ENCODE results near the gene NLRP12. TPM values are rescaled to one million over a fixed set of nuclear protein-coding genes. Genes with fewer than 3 reads are reported as not detected.
A peak's percentile ranks its signal among the peaks of the same experiment; 100 is the strongest.

NLRP12 gene
- polyA plus RNA-seq, 2 of the 4 experiments (the other 2 are of a cell fraction): 0.03 TPM

DNA sequence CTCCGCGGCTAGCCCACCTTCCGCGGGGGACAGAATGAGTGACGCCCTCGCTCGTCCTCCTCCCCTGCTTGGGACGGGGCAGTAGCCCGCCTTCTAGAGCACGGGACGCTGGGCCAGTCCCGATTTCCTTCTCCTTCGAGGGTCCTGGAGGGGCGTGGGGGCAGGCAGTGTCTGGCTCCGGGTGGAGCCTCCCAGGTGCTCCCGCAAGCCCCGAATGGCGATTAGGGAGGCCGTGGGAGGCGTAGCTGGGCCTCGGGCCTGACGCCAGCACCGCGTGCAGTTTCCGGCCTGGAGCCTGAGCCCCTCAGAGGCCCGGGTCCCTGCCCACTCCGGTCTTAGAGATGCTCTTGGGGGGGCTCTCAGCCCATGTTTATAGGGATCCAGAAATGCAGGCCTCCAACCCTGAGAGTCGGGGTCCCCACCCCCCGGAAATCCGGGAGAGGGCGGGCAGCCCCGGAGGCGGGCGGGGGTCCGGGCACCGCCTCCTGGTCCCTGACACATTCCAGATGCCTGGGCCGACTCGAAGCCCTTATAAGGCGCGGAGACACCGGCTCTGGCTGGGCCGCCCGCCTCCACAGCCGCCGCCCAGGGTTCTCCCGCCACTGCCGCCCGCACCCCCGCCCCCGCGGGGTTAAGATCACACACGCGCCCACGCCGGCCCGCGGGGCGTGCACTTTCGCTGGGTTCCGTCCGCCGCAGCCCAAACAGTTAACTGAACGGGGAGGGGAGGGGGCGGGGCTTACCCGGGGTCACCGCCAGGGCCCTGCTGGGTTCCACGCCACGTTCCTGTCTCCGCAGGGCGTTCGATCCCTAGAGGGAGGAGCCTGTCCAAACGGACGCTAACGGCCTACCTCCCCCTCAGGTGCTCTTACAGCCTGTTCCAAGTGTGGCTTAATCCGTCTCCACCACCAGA lies 45.0 kb upstream of the NLRP12 start (continued):
- TF ChIP-seq RARB (CRISPR knock-in tag; IDR thresholded peaks at IDR 0.05) (peak; percentile 86), EHF (CRISPR knock-in tag; IDR thresholded peaks at IDR 0.05) (peak; percentile 71), HOXB13 (CRISPR knock-in tag; IDR thresholded peaks at IDR 0.05; ENCODE audit: low read depth) (peak; percentile 32), BHLHE40 (IDR thresholded peaks at IDR 0.05; ENCODE audit: low read depth, low read length) (0 out of 2 replicates have a peak, but pooled peaks have one; percentile 7), HOXA7 (CRISPR knock-in tag; IDR thresholded peaks at IDR 0.05) (peak; percentile 91), TP53 (CRISPR knock-in tag; IDR thresholded peaks at IDR 0.05) (peak; percentile 98), KDM5A (IDR thresholded peaks at IDR 0.05) (no peak), POLR2AphosphoS2 (conservative IDR thresholded peaks at IDR 0.05; ENCODE audit: low read length) (peak; percentile 93), MYC (IDR thresholded peaks at IDR 0.05; ENCODE audit: borderline replicate concordance, low read length) (peak; percentile 44; the same call in 1 of the 2 replicates), TFCP2L1 (CRISPR knock-in tag; IDR thresholded peaks at IDR 0.05) (peak; percentile 97), FOSB (CRISPR knock-in tag; IDR thresholded peaks at IDR 0.05) (peak; percentile 92), FOXS1 (CRISPR knock-in tag; IDR thresholded peaks at IDR 0.05) (peak; percentile 8; the same call in 1 of the 2 replicates)

DNA sequence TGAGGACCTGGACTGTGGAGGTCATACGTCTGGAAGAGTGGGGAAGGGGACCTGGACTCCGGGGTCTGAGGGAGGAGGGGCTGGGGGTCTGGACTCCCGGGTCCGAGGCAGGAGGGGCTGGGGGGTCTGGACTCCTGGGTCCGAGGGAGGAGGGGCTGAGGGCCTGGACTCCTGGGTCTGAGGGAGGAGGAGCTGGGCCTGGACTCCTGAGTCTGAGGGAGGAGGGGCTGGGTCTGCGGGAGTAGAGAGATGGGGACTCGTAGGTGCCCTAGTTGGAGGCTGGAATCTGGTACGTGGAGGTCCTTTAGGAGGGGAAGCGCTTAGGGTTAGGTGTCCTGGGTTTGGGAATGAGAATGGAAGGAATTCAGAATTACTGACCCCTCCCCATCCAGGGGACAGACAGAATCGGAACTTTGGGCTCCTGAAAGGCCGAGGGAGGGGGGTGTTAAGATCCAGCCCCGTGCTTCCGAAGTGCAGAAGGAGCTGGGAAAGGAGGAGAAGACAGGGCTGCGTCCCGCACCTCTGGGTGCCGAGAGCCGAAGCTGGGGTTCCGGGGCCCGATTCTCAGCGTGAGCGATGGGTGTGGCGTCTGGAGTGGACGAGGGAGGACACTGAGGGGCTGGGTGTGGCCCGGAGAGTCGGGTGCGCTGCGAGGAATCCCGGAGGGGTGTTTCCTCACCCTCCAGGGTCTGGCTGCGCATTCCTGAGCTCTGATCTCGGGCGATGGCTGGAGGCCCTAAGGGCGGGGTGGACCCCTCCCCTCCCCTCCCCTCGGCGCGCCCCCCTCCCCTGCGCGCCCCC lies 44.2 kb upstream of the NLRP12 start:
- DNase-seq (ENCODE audit: low read depth in 1 of 2, low spot score in 1 of 2): peak; percentile 80 to 91
- peak; percentile 11 to 35 for ATAC-seq
- Histone ChIP-seq H3K4me1 (peaks cover 34% of the 10 kb centered on the region), H3K9me3 (no peaks in the 10 kb centered on the region), H3K27ac (peak overlapping the region; percentile 94), H3K4me3 (peak overlapping the region; percentile 69), H3K4me2 (peak overlapping the region; percentile 93)
- 2% methylated on average over 22 of the region's 37 CpGs for WGBS (ENCODE audit: missing lambda C conversion rate)
- CTCF ChIA-PET: interaction anchor here (0.8 to 3.6 kb wide), 10 partner anchors 9 to 159 kb away, joined by 3 to 22 read pairs (median 6); partner anchors contain the start of gene PRKCG
- POLR2A ChIA-PET: interaction anchor here (0.7 to 4.2 kb wide), 16 partner anchors 8 to 321 kb away, joined by 3 to 54 read pairs (median 9); partner anchors contain the start of genes CNOT3, MBOAT7, PRKCG and PRPF31
- no peak for FAIRE-seq
- TF ChIP-seq, protein P1, sequence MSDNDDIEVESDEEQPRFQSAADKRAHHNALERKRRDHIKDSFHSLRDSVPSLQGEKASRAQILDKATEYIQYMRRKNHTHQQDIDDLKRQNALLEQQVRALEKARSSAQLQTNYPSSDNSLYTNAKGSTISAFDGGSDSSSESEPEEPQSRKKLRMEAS (IDR thresholded peaks at IDR 0.05): no peak
- TF ChIP-seq MAZ (IDR thresholded peaks at IDR 0.05; ENCODE audit: borderline replicate concordance, low read depth, low read length): no peak
- no peak for TF ChIP-seq KDM5A (IDR thresholded peaks at IDR 0.05)
- TF ChIP-seq, protein P2, sequence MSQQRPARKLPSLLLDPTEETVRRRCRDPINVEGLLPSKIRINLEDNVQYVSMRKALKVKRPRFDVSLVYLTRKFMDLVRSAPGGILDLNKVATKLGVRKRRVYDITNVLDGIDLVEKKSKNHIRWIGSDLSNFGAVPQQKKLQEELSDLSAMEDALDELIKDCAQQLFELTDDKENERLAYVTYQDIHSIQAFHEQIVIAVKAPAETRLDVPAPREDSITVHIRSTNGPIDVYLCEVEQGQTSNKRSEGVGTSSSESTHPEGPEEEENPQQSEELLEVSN (IDR thresholded peaks at IDR 0.05; ENCODE audit: borderline replicate concordance, low read depth): no peak
- no peak for TF ChIP-seq JUN (IDR thresholded peaks at IDR 0.05)
- TF ChIP-seq FOXS1 (CRISPR knock-in tag; IDR thresholded peaks at IDR 0.05): no peak
- TF ChIP-seq ZSCAN20 (CRISPR knock-in tag; IDR thresholded peaks at IDR 0.05): no peak
- no peak for TF ChIP-seq BHLHE40 (IDR thresholded peaks at IDR 0.05; ENCODE audit: low read depth, low read length)
- no peak for TF ChIP-seq RNF2 (IDR thresholded peaks at IDR 0.05; ENCODE audit: borderline replicate concordance, low read depth)
- TF ChIP-seq CEBPB (IDR thresholded peaks at IDR 0.05): no peak
- peak; percentile 99 for TF ChIP-seq TP53 (CRISPR knock-in tag; IDR thresholded peaks at IDR 0.05)
- TF ChIP-seq CBX8 (IDR thresholded peaks at IDR 0.05): no peak
- TF ChIP-seq KDM1A (IDR thresholded peaks at IDR 0.05; ENCODE audit: low read depth): no peak
- TF ChIP-seq NPAS2 (CRISPR knock-in tag; IDR thresholded peaks at IDR 0.05; ENCODE audit: borderline replicate concordance): no peak
- TF ChIP-seq CHD2 (IDR thresholded peaks at IDR 0.05; ENCODE audit: low read length, partially characterized antibody): peak; percentile 11
- 0 out of 2 replicates have a peak, but pooled peaks have one; percentile 1 for TF ChIP-seq PHF8 (IDR thresholded peaks at IDR 0.05; ENCODE audit: borderline replicate concordance, low read depth)
- TF ChIP-seq POLR2A (IDR thresholded peaks at IDR 0.05; ENCODE audit: low read length): peak; percentile 27; the same call in 1 of the 2 replicates
- TF ChIP-seq CHD4 (IDR thresholded peaks at IDR 0.05; ENCODE audit: borderline replicate concordance): no peak
- no peak; the same call in 1 of the 2 replicates for TF ChIP-seq POLR2AphosphoS2 (conservative IDR thresholded peaks at IDR 0.05; ENCODE audit: low read length)
- TF ChIP-seq SMC3 (IDR thresholded peaks at IDR 0.05): no peak
- TF ChIP-seq, protein P3, sequence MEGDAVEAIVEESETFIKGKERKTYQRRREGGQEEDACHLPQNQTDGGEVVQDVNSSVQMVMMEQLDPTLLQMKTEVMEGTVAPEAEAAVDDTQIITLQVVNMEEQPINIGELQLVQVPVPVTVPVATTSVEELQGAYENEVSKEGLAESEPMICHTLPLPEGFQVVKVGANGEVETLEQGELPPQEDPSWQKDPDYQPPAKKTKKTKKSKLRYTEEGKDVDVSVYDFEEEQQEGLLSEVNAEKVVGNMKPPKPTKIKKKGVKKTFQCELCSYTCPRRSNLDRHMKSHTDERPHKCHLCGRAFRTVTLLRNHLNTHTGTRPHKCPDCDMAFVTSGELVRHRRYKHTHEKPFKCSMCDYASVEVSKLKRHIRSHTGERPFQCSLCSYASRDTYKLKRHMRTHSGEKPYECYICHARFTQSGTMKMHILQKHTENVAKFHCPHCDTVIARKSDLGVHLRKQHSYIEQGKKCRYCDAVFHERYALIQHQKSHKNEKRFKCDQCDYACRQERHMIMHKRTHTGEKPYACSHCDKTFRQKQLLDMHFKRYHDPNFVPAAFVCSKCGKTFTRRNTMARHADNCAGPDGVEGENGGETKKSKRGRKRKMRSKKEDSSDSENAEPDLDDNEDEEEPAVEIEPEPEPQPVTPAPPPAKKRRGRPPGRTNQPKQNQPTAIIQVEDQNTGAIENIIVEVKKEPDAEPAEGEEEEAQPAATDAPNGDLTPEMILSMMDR (IDR thresholded peaks at IDR 0.05): no peak
- TF ChIP-seq, protein P4, sequence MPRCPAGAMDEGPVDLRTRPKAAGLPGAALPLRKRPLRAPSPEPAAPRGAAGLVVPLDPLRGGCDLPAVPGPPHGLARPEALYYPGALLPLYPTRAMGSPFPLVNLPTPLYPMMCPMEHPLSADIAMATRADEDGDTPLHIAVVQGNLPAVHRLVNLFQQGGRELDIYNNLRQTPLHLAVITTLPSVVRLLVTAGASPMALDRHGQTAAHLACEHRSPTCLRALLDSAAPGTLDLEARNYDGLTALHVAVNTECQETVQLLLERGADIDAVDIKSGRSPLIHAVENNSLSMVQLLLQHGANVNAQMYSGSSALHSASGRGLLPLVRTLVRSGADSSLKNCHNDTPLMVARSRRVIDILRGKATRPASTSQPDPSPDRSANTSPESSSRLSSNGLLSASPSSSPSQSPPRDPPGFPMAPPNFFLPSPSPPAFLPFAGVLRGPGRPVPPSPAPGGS (IDR thresholded peaks at IDR 0.05): no peak
- no peak for TF ChIP-seq EHMT2 (IDR thresholded peaks at IDR 0.05; ENCODE audit: low read depth)
- TF ChIP-seq MYC (IDR thresholded peaks at IDR 0.05; ENCODE audit: borderline replicate concordance, low read length): no peak
- peak; percentile 99 for TF ChIP-seq TFCP2L1 (CRISPR knock-in tag; IDR thresholded peaks at IDR 0.05)
- TF ChIP-seq, protein P5, sequence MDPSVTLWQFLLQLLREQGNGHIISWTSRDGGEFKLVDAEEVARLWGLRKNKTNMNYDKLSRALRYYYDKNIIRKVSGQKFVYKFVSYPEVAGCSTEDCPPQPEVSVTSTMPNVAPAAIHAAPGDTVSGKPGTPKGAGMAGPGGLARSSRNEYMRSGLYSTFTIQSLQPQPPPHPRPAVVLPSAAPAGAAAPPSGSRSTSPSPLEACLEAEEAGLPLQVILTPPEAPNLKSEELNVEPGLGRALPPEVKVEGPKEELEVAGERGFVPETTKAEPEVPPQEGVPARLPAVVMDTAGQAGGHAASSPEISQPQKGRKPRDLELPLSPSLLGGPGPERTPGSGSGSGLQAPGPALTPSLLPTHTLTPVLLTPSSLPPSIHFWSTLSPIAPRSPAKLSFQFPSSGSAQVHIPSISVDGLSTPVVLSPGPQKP (IDR thresholded peaks at IDR 0.05; ENCODE audit: low read depth, low read length): no peak
